GM12864 (cell line): Measurements from ENCODE around the gene PHLPP1.

ENCODE experiments used
- DNase-seq: peaks from one replicate; pipeline ENCODE4 v3.0.0-alpha.2; 2011; ENCODE audit warnings: low read depth
- H3K4me3 ChIP-seq: 2 replicates; pipeline ENCODE4 v1.5.1; 2011; ENCODE audit warnings: mild to moderate bottlenecking, low read depth, low read length, control low read depth
- CTCF ChIP-seq: IDR thresholded peaks from 2 replicates; pipeline ENCODE4 v1.5.1; 2011; ENCODE audit warnings: low read depth, mild to moderate bottlenecking, moderate library complexity, low read length, control low read depth, inconsistent platforms; ENCODE audit errors: missing control alignments

PHLPP1 gene

DNA sequence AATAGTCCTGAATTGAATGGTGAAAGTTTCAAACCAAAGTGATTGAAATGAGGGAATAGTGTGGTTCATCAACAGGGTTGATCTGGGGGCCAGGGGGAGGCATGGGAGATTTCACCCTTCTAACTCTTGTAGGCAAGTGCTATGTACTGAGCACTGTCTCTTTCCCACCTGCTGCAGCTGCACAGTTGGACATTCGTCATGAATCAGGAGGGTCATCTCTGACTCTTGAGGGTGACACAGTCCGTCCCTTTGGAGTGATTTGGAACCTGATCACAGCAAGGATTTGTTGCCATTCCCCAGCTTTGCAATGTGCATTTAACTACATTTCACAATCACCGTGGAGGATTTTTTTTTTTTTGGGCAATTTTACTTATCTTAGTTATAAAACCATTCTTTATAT, 224.6 kb downstream of the PHLPP1 start:
- H3K4me3 ChIP-seq, result no peak overlapping the region
- TF ChIP-seq CTCF, result no peak

GRCh38 chr18:62942578-62942977, 227.2 kb downstream of the PHLPP1 start:
- no peak for TF ChIP-seq CTCF
- no peak for DNase-seq
- H3K4me3 ChIP-seq, result no peak overlapping the region

More for the DNA sequence above, 224.6 kb downstream of the PHLPP1 start:
- no peak for DNase-seq

GRCh38 chr18:62944454-62944853, 229.1 kb downstream of the PHLPP1 start:
- no peak for DNase-seq
- TF ChIP-seq CTCF, result no peak
- H3K4me3 ChIP-seq, result no peak overlapping the region

DNA sequence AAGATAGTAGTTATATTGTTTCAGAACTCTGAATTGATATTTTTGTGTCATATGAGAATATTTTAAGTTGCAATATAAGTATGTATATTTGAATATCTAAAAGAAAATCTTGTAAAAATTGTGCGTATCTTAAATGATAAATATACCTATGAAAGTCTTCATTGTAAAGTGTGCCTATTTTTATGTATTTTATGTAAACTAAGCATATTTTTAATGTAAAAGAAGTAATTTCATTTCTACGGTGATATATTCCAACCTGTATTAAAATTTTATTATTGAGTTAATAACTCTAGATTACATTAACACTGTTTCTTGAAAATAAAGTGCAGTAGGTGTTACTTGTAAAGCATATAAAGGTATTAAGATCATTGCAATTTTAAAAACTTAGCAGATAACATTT, 233.4 kb downstream of the PHLPP1 start:
- H3K4me3 ChIP-seq, result no peak overlapping the region
- no peak for TF ChIP-seq CTCF
- DNase-seq, result no peak

- TF ChIP-seq CTCF, result no peak
- no peak overlapping the region for H3K4me3 ChIP-seq
- DNase-seq, result no peak
These were observed 234.9 kb downstream of the PHLPP1 start for GRCh38 chr18:62950246-62950645.

- H3K4me3 ChIP-seq, result no peak overlapping the region
- TF ChIP-seq CTCF, result no peak
- no peak for DNase-seq
These were observed 237.5 kb downstream of the PHLPP1 start for GRCh38 chr18:62952807-62953206.

- H3K4me3 ChIP-seq, result no peak overlapping the region
- DNase-seq, result no peak
- no peak for TF ChIP-seq CTCF
These were observed 238.3 kb downstream of the PHLPP1 start for GRCh38 chr18:62953663-62954062.
